ENCODE results near the gene CLEC5A.

DNA sequence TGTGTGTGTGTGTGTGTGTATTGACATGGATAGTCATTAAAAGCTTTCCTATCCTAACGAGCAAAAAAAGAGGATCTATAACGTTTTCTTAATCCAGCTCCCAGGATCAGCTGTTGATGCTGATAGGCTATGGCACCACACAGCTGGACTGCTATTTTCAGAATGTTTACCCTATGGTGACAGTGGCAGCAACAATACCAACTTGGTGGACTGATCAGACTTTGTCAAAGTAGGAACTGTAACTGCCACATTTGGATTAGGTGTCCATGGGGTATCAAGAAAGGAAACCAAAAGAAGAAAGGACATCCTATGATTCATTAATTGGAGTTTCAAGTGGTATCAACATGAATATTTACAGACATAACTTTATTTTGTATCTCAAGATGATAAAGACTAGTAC, 2.7 kb upstream of the CLEC5A start:
- TF ChIP-seq, protein P1, sequence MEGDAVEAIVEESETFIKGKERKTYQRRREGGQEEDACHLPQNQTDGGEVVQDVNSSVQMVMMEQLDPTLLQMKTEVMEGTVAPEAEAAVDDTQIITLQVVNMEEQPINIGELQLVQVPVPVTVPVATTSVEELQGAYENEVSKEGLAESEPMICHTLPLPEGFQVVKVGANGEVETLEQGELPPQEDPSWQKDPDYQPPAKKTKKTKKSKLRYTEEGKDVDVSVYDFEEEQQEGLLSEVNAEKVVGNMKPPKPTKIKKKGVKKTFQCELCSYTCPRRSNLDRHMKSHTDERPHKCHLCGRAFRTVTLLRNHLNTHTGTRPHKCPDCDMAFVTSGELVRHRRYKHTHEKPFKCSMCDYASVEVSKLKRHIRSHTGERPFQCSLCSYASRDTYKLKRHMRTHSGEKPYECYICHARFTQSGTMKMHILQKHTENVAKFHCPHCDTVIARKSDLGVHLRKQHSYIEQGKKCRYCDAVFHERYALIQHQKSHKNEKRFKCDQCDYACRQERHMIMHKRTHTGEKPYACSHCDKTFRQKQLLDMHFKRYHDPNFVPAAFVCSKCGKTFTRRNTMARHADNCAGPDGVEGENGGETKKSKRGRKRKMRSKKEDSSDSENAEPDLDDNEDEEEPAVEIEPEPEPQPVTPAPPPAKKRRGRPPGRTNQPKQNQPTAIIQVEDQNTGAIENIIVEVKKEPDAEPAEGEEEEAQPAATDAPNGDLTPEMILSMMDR (optimal IDR thresholded peaks at IDR 0.05 in 1 of 3, IDR thresholded peaks at IDR 0.05 in 1 of 3, conservative IDR thresholded peaks at IDR 0.05 in 1 of 3; ENCODE audit: extremely low read depth in 1 of 3, insufficient read depth in 2 of 3, low read length in 3 of 3) = no peak
- no peak for TF ChIP-seq EZH2 (IDR thresholded peaks at IDR 0.05; ENCODE audit: low read length)
